ENCODE results near the gene USP40. TPM values are rescaled to one million over a fixed set of nuclear protein-coding genes. Genes with fewer than 3 reads are reported as not detected.
"Not testable (repeated sequence)": the region's sequence is repeated elsewhere in the genome, so short reads cannot be mapped to it uniquely, and the experiment has no call there.

The USP40 gene, protein sequence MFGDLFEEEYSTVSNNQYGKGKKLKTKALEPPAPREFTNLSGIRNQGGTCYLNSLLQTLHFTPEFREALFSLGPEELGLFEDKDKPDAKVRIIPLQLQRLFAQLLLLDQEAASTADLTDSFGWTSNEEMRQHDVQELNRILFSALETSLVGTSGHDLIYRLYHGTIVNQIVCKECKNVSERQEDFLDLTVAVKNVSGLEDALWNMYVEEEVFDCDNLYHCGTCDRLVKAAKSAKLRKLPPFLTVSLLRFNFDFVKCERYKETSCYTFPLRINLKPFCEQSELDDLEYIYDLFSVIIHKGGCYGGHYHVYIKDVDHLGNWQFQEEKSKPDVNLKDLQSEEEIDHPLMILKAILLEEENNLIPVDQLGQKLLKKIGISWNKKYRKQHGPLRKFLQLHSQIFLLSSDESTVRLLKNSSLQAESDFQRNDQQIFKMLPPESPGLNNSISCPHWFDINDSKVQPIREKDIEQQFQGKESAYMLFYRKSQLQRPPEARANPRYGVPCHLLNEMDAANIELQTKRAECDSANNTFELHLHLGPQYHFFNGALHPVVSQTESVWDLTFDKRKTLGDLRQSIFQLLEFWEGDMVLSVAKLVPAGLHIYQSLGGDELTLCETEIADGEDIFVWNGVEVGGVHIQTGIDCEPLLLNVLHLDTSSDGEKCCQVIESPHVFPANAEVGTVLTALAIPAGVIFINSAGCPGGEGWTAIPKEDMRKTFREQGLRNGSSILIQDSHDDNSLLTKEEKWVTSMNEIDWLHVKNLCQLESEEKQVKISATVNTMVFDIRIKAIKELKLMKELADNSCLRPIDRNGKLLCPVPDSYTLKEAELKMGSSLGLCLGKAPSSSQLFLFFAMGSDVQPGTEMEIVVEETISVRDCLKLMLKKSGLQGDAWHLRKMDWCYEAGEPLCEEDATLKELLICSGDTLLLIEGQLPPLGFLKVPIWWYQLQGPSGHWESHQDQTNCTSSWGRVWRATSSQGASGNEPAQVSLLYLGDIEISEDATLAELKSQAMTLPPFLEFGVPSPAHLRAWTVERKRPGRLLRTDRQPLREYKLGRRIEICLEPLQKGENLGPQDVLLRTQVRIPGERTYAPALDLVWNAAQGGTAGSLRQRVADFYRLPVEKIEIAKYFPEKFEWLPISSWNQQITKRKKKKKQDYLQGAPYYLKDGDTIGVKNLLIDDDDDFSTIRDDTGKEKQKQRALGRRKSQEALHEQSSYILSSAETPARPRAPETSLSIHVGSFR
- total RNA-seq, result 39.0 TPM
- long read RNA-seq, partial matches to known transcripts, result 1 of 31 reads
- long read RNA-seq, other reads (novel, unspliced or antisense), result 30 of 31 reads

DNA sequence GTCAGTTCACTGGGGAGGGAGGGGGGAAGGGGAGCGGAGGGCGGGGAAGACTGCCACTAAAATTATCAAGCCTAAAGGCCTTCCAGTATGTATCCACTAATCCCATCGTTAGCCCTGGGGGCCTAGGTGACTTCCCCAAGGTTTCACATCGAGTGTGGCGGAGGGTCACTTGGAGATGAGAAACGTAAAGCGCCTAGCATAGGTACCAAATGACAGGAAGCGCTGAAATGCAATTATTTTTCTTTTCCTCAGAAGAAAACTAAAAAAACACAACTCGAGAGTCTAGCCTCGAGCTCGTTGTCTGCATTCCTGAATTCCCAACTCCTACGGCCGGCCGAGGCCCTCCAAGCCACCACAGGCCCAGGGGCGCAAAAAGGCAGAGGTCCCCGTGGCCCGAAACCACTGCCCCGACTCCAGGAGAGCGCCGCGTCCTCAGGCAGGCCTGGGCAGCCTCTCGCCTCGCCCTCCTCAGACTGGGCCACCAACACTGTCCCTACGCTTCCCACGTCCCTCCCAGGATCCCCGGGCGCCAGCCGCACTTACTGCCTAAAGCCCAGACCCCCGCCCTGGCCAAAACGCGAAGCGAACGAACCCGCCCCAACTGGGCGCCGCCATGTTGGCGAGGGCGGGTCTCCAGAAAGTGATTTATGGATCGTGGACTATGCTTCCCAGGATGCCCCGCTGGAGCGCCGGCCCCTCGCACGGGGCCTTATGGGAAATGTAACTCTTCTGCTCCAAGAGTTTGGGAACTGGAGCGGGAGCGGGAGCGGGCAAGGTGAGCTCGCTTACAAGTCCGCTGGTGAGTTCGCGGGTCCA is at the start of gene USP40:
Gene USP40 (minus strand): TSS at position 642 of the 816 bp plus-strand sequence. CDS start 1,228 bp downstream, outside the sequence.
- peak; percentile 95 for DNase-seq (ENCODE audit: low spot score)

DNA sequence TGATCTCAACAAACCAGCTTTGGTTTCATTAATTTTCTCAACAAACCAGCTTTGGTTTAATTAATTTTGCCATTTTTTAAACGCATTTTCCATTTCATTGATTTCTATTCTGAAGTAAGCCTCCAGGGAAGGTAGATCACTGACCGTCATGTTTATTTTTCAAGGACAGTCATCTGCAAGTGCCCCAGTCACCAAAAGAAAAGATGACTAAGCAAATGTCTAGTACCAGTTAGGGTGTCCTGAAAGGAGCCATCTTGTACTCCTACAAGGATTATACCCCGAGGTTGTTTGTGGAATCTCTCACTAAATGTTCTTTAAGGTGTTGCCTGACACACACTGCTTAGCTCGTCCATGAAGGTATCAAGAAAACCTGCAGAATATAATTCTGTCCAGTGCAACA is 44.7 kb upstream of the USP40 start:
- no peak for DNase-seq (ENCODE audit: low spot score)

DNA sequence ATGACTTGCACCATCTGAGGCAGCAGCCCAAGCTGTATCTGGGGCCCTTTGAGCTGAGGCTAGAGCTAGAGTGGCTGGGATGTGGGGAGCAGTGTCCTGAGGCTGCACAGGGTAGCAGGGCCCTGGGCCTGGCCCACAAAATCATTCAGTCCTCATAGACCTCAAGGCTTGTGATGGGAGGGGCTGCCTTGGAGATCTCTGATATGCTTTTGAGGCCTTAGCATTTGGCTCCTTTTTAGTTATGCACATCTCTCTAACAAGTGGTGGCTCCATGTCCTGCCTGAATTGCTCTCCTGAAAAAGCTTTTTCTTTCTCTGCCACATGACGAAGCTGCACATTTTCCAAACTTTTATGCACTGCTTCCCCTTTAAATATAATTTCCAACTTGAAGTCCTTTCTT is 39.1 kb upstream of the USP40 start:
- no peak for DNase-seq (ENCODE audit: low spot score)

DNA sequence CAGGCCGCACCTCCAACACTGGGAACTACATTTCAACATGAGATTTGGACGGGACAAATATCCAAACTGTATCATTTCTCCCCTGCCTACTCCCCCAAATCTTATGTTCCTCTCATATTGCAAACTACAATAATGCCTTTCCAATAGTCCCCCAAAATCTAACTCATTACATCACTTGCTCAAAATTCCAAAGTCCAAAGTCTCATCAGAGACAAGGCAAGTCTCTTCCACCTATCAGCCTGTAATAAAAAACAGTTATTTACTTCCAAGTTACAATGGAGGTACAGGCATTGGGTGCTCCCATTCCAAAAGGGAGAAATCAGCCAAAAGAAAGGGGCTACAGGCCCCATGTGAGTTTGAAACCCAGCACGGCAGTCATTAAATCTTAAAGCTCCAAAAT is 38.2 kb upstream of the USP40 start:
- no peak for DNase-seq (ENCODE audit: low spot score)

DNA sequence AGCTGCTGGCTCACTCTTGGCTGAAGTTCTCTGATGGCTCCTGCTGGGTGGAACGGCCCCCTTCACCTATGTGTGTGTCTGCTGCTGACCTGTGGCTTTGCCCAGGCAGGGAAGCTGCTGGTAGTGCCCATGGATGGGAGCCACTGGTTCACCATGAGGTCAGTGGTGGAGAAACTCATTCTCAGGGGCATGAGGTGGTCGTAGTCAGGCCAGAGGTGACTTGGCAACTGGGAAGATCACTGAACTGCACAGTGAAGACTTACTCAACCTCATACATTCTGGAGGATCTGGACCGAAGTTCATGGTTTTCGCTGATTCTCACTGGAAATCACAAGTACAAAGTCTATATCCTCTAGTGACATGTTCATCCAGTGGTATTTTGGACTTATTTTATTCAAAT is 36.9 kb upstream of the USP40 start:
- no peak for DNase-seq (ENCODE audit: low spot score)

DNA sequence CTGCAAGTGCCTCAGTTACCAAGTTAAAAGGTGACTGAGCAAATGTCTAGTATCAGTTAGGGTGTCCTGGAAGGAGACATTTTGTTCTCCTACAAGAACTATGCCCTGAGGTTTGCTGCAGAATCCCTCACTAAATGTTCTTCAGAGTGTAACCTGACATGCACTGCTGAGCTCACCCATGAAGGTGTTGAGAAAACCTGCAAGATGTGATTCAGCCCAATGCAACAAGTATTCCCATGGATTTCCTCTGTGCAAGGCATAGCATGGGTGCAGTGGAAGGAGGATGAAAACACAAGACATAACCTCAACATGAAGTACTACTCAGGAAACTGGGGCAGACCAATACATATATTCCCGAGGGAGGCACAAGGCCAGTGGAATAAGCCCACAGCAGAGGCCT is 35.5 kb upstream of the USP40 start:
- no peak for DNase-seq (ENCODE audit: low spot score)

DNA sequence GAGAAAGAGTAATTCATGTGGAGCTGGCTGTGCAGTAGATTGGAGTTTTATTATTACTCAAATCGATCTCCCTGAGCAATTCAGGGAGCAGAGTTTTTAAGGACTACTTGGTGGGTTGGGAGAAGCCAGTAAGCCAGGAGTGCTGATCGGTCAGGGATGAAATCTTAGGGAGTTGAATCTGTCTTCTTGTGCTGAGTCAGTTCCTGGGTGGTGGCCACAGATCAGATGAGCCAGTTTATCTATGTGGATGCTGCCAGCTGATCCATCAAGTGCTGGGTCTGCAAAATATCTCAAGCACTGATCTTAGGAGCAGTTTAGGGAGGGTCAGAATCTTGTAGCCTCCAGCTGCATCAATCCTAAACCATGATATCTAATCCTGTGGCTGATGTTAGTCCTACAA is 33.8 kb upstream of the USP40 start:
- DNase-seq (ENCODE audit: low spot score), result no peak

DNA sequence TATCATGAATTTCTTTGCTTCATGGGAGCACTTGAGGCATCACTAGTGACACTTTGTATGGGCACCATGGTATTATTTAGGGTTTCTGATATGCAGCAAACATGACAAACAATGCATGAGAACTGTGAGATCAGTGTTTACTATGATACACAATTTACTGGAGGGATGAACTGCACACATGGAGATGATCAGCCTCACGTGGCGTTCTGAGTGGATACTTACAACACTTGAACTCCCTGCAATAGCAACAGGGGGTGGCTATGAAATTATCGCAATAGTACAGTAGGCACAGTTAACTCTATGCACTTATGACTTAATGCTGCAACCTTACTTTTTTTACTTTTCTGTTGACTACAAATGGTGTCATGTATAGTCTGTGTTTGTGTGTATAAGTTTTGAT is 32.4 kb upstream of the USP40 start:
- DNase-seq (ENCODE audit: low spot score), result no peak

DNA sequence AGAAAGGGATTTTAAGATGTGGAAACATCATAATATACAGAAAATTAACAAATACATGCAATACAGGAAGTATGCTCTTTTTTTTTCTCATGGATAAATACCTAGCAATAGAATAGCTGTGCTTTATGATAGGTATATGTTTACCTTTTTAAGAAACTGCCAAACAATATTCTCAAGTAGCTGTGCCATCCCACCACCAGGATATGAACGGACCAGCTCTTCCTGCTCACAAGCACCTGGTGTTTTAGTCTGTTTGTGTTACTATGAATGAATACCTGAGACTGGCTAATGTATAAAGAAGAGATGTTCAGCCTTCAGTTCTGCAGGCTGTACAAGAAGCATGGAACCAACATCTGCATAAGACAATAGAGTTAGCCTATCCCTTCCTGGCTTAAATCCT is 30.9 kb upstream of the USP40 start:
- no peak for DNase-seq (ENCODE audit: low spot score)

DNA sequence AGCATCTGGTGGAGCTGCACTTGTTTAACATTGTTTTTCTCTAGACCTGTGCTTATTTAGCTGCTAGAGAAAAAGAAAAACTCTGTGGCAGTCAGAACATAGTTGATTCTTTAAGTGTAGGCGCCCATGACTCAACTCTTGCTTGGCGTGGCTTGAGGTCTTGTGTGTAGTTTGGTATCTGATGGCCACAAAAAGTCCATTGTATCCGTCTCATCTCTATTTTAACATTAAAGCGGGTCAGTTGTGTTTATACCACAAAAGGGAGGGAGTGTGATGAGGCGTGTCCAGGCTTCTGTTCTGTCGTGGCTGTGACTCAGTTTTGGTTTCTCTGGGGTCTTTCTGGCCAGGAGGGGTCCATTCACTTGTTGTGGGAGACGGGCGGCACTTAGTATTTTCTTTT is 26.6 kb upstream of the USP40 start:
- DNase-seq (ENCODE audit: low spot score), result no peak

DNA sequence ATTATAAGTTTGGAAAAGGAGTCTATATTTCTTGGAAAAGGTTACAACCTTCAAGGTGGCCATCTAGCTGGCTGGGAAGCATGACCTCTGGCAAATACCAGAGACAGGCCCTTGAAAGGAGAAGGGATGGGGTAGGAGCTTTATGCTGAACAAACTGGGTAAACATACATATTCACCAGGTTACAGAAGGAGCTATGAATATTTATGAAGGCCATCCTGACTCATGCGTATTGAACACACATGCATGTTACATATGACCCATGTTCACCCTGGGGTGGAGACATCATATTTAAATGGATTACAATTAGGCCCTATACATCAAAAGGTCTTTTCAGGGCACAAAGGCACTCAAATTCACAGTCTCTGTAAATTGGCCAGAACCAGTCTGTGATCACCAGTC is 26.1 kb upstream of the USP40 start:
- not testable (repeated sequence) for DNase-seq (ENCODE audit: low spot score)

DNA sequence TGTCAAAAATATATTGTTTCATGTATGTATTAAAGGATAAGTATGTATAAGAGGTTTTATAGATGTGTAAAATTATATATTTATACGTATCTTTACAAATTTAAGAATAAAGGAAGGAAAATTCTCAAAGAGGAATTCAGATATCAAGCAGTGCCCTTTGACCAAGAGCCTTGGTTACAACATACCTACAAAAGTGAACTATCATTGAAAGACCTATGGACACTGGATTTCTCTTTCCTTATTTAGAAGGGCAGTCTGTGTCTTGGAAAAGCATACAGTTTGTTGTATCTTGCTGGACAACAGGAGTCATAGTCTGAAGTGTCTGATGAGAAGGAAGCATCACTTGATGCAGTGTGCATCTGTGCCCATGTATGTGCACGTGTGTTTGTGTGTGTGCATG is 21.8 kb upstream of the USP40 start:
- no peak for DNase-seq (ENCODE audit: low spot score)

DNA sequence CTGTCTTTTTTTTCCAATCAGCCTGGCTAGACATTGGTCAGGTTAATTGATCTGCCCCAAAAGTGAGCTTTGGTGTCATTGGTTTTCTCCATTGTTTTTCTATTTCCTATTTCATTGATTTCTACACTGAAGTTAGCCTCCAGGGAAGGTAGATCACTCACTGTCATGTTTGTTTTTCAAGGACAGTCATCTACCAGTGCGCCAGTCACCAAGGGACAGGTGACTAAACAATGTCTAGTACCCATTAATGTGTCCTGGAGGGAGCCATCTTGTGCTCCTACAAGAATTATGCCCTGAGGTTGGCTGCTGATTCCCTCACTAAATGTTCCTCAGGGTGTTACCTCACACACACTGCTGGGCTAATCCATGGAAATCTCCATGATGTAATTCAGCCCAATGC is 17.6 kb upstream of the USP40 start:
- DNase-seq (ENCODE audit: low spot score), result no peak

DNA sequence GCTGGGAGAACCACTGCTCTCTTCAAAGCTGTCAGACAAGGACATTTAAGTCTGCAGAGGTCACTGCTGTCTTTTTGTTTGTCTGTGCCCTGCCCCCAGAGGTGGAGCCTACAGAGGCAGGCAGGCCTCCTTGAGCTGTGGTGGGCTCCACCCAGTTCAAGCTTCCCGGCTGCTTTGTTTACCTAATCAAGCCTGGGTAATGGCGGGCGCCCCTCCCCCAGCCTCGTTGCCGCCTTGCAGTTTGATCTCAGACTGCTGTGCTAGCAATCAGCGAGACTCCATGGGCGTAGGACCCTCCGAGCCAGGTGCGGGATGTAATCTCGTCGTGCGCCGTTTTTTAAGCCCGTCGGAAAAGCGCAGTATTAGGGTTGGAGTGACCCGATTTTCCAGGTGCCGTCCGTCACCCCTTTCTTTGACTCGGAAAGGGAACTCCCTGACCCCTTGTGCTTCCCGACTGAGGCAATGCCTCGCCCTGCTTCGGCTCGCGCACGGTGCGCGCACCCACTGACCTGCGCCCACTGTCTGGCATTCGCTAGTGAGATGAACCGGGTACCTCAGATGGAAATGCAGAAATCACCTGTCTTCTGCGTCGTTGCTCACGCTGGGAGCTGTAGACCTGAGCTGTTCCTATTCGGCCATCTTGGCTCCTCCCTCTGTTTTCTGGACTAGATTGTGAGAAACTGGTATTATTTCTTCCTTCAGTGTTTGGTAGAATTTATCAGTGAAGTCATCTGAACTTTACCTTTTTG is 16.8 kb upstream of the USP40 start:
- DNase-seq (ENCODE audit: low spot score), result not testable (repeated sequence)

DNA sequence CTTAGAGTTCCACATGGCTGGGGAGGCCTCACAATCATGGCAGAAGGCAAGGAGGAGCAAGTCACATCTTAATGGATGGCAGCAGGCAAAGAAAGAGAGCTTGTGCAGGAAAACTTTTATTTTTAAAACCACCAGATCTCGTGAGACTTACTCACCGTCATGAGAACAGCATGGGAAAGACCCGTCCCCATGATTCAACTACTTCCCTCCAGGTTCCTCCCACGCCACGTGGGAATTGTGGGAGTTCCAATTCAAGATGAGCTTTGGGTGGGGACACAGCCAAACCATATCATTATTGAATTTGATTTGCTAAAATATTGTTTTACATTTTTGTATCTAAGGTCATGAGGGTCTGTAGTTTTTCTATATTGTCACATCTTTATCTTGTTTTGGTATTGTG is 10.8 kb upstream of the USP40 start:
- DNase-seq (ENCODE audit: low spot score), result not testable (repeated sequence)

DNA sequence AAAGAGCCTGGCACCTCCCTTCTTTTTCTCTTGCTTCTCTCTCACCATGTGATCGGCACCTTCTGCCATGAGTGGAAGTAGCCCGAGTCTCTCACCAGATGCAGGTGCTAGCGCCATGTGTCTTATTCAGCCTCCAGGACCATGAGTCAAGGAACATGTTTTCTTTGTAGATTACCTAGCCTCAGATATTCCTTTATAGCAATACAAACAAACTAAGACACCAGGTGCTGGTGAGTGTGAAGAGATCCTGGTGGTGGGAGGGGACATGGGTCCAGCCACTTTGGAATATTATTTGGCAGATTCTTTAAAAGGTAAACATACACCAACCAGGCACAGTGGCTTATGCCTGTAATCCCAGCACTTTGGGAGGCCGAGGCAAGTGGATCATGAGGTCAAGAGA is 5.9 kb upstream of the USP40 start:
- no peak for DNase-seq (ENCODE audit: low spot score)

DNA sequence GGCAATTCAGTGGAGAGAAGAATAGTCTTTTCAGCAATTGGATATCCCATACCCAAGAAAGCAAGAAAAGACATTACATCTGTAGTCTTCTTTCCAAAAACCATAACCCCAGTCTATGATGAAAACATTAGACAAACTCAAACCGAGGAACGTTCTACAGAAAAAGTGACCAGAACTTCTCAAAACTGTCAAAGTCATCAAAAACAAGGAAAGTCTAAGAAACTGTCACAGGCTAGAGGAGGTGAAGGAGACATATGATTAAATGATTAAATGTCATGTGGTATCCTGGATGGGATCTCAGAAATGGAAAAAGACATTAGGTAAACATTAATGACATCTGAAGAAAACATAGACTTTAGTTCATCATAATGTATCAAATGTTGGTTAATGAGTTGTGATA is 4.9 kb upstream of the USP40 start:
- DNase-seq (ENCODE audit: low spot score), result no peak

DNA sequence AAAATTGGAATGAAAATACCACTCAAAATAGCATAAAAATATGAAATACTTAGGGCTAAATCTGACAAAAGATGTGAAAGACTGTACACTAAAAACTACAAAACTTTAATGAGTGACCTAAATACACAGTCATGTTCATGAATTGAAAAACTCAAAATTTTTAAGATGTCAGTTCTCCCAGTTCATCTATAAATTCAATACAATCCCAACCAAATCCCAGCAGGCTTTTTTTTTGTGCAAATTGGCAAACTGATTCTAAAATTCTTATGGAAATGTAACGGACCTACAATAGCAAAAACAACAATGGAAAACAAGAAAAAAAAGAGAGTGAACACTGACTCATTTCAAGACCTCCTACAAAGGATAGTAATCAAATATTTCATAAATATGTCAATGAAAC is 4.4 kb upstream of the USP40 start:
- DNase-seq (ENCODE audit: low spot score), result no peak

DNA sequence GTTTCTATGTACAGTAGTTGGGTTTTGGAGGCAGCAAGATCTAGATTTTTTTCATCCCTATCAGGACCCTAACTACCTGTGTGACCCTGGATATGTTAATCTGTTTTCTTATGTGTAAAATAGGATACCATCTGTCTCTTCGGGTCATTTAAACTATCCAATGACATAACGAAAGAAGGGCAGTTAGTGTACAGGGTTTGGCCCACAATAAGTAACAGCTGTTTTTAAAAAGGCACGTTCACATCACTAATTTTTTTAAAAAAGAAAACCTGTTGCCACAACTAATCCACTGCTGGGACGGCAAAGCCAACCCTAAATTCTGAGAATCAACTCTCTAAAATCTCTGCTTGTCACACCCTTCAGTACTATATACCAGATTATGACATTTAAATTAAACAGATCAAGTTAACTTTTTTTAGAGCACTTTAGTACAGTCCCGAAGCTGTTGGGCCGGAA is 869 bp downstream of the USP40 start:
- DNase-seq (ENCODE audit: low spot score), result no peak

Measured in mesenteric fat pad (tissue), 1 donor.